NCI-H2029 (cell line): ENCODE data around the gene SP5.
A peak's percentile ranks its signal among the peaks of the same experiment; 100 is the strongest.
"Not testable (repeated sequence)": the region's sequence is repeated elsewhere in the genome, so short reads cannot be mapped to it uniquely, and the experiment has no call there.

ENCODE experiments used
- DNase-seq: peaks from one replicate; lab custom pipeline; 2025; lab: John Stamatoyannopoulos, UW

The SP5 gene

GRCh38 chr2:170715062-170715931 lies at the start of gene SP5:
TSS of gene SP5 (plus strand) at chr2:170715337. CDS start at chr2:170715513, 176 bp downstream.
- peak; percentile 44 for DNase-seq

DNA sequence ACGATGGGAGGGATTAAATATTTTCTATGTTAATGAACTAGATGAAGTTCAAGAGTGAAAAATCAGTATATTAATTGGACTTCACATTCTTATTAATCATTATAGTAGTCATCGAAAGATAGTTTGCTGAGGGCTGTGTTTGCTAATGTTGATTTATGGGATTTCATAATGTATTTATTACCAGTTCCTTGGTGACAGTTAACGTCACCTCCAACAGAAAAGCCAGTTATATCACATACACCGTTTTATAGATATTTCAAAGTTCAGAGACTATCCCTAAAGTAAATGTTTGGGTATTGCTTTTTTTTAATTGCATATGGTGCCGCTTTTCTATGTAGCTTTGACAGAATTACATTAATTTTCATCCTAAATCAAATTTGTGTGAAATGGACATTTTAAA lies 49.4 kb upstream of the SP5 start:
- no peak for DNase-seq

DNA sequence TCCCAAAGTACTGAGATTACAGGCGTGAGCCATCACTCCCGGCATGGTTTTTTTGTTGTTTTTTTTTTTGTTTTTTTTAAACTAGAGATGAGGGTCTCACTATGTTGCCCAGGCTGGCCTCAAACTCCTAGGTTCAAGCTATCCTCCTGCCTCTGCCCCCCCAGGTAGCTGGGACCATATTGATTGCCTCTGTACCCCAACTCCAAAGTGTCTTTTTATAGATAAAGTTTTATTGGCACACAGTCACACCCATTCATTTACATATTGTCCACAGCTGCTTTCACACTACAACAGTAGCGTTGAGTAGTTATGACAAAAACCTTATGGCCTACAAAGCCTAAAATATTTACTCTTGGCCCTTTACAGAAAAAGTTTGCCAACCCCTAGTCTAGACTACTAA lies 45.2 kb upstream of the SP5 start:
- no peak for DNase-seq

DNA sequence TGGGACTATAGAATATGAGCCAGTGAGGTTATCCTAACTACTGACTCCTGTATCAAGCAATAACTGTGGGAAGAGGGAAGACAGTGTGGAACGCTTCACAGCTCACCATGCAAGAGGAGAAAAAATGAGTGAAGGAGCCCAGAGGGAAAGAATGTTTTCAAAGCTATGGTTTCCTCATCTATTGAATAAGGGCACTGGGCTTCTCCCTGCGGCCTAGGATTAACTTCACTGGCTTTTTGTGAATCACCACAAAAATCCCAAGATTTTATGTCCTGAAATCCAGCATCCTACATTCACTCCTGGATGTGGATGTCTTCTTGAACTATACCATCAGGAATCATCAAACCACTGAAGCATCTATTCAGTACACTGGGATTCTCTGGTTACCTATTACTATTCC lies 44.5 kb upstream of the SP5 start:
- DNase-seq, result no peak

DNA sequence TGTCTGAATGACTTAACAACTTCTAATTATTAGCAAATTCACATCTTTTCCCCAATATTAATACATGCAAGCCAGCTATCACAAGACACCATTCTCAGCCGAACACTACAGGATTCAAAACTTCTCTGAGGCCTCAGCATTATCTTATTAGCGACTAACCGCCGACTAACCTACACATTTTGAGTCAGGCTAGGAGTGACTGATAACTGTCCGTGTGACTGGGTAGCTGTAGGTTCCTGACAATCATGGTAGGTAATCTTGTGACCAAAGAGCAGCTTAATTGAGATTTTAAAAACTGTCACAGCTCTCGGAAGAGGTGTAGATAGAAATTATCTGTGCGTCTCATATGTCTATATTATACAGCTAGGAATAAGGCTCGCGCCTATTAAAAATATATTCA lies 44.1 kb upstream of the SP5 start:
- DNase-seq, result no peak

- not testable (repeated sequence) for DNase-seq
Observed at GRCh38 chr2:170674282-170674681, 40.9 kb upstream of the SP5 start.

DNA sequence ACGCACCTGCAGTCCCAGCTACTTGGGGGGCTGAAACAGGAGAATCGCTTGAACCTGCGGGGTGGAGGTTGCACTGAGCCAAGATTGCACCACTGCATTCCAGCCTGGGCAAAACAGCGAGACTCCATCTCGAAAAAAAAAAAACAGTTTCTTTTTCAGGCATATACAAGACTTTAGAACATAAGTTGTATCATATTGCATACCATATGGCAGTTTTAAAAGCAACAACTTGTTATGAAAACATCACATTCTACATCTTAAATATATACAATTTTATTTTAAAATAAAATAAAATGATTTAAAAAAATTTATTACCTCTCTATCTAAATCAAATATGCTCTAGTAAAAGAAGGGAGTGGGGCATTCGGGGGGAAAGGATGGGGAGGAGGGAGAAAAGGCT lies 39.4 kb upstream of the SP5 start:
- no peak for DNase-seq

- DNase-seq, result no peak
Observed at GRCh38 chr2:170679607-170680079, 35.5 kb upstream of the SP5 start.

DNA sequence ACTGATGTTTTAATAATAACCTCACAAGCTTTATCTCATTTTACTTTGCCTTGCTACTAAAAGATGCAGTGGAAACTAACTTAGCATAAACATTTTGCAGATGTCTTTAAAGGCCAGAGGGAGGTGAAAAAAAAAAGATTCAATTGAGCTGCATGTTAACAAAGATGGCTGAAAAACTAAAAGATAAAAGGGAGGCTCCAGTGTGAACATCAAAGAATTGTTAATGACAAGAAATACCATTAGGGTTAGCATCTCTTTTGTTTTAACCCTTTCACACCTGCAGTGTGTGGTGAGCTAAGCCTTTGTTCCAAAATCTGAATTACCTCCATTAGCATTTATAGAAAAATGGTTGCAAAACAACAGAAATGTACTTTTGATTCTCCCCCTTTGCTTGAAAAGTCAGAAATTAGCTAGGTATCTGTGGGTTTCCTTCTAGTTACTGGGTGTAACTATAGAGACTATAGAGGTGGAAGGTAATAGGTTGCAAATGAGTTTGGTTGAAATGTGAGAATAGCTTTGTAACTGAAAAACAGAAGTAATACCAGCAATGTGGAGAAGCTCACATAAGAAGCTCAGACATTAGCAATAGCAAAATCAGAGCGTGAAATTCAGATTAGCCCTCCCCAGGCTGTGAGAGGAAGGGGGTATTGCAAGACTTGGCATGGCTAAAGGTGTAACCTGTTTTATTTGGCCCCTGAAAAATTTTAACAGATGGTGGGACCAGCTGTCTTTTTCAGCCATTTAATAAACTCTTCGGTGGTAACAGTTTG lies 34.8 kb upstream of the SP5 start:
- DNase-seq, result no peak

GRCh38 chr2:170681311-170681710 lies 33.8 kb upstream of the SP5 start:
- no peak for DNase-seq

DNA sequence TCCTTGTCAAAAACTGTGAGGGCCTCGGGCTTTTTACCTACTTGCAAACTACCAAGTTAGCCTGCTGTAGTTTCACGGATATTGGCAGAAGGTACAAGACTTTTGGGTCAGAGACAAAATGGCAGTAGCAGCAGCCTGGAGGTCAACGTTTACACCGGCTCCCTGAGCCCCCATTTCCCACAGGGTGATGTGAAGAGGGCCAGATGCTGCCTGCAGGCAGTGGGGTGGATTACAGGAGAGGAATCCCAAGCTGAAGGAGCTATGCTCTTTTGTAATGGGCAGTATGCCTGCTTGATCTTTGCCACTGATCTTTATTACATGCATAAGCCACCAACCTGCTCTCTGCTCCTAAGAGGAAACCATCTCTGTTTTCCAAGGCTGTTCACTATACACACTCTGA lies 29.5 kb upstream of the SP5 start:
- no peak for DNase-seq

- DNase-seq, result no peak
Observed at GRCh38 chr2:170689481-170689880, 25.7 kb upstream of the SP5 start.

DNA sequence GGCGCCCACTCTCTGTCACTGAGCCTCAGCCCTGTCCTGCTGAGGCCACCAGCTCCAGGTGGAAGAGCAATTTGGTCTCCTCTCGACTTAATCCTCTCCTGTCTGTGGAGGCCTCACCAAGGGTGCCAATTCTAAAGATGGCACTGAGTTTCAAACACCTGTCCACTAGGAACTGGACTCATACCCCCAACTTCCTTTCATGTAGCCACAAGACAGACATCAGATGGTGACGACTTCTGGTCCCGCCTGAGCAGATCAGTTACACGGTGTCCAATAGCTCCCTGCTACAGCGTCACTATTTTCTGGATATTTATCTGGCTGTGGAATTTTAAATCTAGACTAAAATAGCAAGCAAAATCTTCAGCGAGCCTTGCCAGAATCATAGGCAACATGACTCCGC lies 24.5 kb upstream of the SP5 start:
- DNase-seq, result no peak

DNA sequence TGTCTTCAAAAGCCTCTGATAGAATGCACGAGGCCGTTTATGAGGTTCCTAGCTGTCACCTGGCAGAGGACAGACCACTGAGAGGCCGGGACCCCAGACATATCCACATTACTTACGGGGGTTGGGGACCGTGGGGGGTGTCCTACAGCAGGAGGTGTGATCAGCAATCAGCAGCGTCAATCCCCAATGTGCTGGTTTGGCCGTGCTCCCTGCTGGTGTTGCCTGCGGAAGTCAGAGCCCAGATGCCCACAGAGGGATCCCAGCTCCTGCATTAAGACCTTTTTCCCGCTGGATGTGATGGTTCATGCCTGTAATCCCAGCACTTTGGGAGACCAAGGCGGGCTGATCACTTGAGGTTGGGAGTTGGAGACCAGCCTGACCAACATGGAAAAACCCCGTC lies 20.8 kb upstream of the SP5 start:
- DNase-seq, result no peak

GRCh38 chr2:170695521-170696410 lies 19.4 kb upstream of the SP5 start:
- no peak for DNase-seq

GRCh38 chr2:170696948-170697347 lies 18.2 kb upstream of the SP5 start:
- DNase-seq, result no peak

GRCh38 chr2:170701011-170701410 lies 14.1 kb upstream of the SP5 start:
- DNase-seq, result no peak

DNA sequence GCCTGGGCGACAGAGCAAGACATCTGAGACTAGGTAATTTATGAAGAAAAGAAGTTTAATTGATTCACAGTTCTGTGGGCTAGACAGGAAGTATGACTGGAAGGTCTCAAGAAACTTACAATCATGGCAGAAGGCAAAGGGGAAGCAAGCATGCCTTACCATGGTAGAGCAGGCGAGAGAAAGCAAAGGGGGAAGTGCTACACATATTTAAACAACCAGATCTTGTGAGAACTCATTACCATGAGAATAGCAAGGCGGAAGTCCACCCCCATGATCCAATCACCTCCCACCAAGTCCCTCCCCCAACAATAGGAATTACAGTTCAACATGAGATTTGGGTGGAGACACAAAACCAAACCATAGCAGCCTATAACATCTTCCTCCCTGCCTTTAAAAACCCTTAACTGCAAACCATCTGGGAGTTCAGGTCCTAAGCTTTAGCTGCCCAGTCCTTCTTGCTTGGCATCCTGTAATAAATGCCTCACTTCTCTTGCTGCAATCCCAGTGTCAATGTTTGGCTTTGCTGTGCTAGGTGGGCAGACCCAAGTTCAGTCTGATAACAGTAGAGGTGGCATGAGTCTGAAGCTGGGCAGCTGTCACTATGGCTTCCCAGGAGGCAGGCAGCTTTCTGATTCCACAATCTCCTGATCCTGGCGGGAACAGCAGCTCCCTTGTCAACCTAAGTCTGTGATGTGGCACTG lies 11.2 kb upstream of the SP5 start:
- no peak for DNase-seq

DNA sequence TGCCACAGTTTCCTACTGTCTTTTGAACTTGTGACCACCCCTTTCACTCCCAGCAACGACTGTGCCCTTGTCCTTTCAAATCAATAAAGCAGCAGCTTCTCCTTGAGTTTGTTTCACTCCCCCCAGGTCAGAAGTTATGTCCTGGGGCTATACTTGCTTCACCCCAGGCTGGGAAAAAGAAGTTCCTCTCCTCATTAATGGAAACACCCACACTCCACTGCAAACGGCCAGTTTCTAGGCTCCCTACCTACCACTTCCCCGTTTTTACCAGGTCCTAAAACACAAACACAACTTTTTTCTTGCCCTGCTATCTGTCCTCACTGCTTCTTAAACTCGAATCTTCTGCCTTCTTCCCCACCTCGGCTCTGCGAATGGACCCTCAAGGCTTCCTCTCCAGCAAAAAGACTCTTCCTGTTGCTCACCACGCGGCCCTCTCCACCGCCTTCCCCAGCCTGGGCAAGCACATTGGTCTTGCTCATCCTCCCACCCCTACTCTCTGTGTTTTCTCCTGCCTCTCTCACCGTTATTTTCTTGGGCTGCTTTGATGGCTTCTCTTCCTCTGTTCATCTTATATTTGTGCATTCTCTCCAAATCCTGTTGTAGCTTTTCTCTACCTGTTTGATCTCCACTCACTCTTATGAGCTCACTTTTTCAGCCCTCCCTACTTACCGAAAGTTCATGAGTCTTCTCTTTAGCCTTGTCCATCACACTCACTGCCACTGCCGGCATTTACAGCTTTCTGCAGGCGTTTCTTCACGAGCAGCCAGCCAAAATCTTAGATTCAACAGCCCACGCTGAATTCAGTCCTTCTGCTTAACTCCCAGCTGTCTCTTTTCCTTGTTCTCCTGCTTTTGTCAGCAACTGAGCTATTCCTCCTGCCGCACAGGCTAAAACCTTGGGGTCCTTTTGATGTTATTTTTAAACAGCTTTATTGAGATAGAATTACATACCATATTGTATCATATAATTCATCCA lies 7.0 kb upstream of the SP5 start:
- DNase-seq, result no peak

DNA sequence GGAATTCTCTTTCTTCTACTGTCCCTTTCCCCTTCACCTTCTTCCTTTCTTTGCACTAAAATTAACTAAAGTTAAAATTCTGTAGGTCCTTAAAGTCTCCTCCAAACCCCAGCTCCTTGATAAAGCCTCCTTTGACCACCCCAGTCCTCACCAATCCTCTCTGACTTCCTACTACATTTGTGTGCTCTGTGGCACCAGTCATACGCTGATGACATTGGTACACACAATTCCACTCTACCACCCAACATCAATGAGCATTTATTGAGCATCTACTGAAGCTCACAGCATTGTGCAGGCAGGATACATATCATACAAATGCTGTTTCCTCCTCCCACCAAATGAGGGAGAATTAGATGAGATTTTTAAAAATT lies 4.5 kb upstream of the SP5 start:
- DNase-seq, result no peak
